KMS-11 (cell line): ENCODE data around the gene ATP8A1.

Experiments used
- H2AFZ ChIP-seq: fragments of 200-600 bp; sonication (generic); 2 replicates; pipeline ENCODE4 v1.6.1; 2016; ENCODE audit warnings: antibody characterized with exemption, mixed run types, low read depth
- H3K27ac ChIP-seq: fragments of 200-600 bp; sonication (generic); 2 replicates; pipeline ENCODE4 v1.6.1; 2016; ENCODE audit warnings: mild to moderate bottlenecking, mixed run types
- H3K27me3 ChIP-seq: fragments of 200-600 bp; sonication (generic); 2 replicates; pipeline ENCODE4 v1.6.1; 2017; ENCODE audit warnings: mild to moderate bottlenecking, low read depth, mixed run types, moderate library complexity; ENCODE audit not compliant: insufficient read depth
- H3K36me3 ChIP-seq: fragments of 200-600 bp; sonication (generic); 2 replicates; pipeline ENCODE4 v1.6.1; 2017; ENCODE audit warnings: mild to moderate bottlenecking, mixed run types; ENCODE audit not compliant: insufficient read depth
- H3K4me1 ChIP-seq: fragments of 200-600 bp; sonication (generic); 2 replicates; pipeline ENCODE4 v1.6.1; 2016; ENCODE audit warnings: mild to moderate bottlenecking, low read depth, mixed run types; ENCODE audit not compliant: poor library complexity, severe bottlenecking
- H3K4me2 ChIP-seq: fragments of 200-600 bp; sonication (generic); 2 replicates; pipeline ENCODE4 v1.7.0; 2016; ENCODE audit warnings: mild to moderate bottlenecking, mixed run types
- H3K4me3 ChIP-seq: fragments of 200-600 bp; sonication (generic); IDR thresholded peaks from 2 replicates; pipeline ENCODE4 v1.6.1; 2017; ENCODE audit warnings: low read depth, low read length, mixed read lengths; ENCODE audit not compliant: insufficient read depth
- H3K79me2 ChIP-seq: fragments of 200-600 bp; sonication (generic); 2 replicates; pipeline ENCODE4 v1.6.1; 2016; ENCODE audit warnings: low read depth, mixed run types; ENCODE audit not compliant: insufficient read depth
- H3K9ac ChIP-seq: fragments of 200-600 bp; sonication (generic); 2 replicates; pipeline ENCODE4 v1.6.1; 2016; ENCODE audit warnings: mild to moderate bottlenecking, mixed run types
- H4K20me1 ChIP-seq: fragments of 200-600 bp; sonication (generic); 2 replicates; pipeline ENCODE4 v1.6.1; 2016; ENCODE audit warnings: mild to moderate bottlenecking, mixed run types; ENCODE audit not compliant: insufficient read depth
- TF ChIP-seq, protein P1 (sequence below): fragments of 200-600 bp; sonication (generic); conservative IDR thresholded peaks from 2 replicates; pipeline ENCODE4 v1.6.1; 2017; ENCODE audit warnings: low read depth, mild to moderate bottlenecking, antibody characterized with exemption, low read length, moderate library complexity, mixed read lengths

ATP8A1 gene

DNA sequence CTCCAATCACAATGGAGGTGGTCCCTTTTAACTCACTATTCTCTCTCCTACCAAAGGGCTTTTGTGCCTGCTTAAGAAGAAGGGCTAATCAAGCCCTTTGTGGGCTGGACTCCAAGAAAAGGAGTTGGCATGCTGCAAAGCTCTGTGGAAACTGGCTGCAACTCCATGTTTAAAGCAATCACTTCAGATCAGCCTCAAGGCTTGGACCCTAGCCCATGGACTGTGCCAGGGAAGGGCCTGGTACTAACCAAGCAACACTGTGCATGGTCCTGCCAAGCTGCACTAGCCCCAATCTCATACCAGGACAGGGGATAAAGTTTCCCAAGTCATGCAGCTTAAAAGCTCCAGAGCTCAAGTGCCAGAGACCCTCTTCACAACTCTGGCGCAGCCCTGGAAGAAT is 86.7 kb downstream of the ATP8A1 start:
- Histone ChIP-seq H3K9ac (no peak overlapping the region), H3K27me3 (no peaks in the 10 kb centered on the region), H2AFZ (no peak overlapping the region), H4K20me1 (no peaks in the 10 kb centered on the region), H3K4me3 (no peak overlapping the region), H3K27ac (no peak overlapping the region), H3K4me2 (no peak overlapping the region), H3K79me2 (no peaks in the 10 kb centered on the region), H3K36me3 (no peaks in the 10 kb centered on the region), H3K4me1 (no peaks in the 10 kb centered on the region)
- TF ChIP-seq, protein P1, sequence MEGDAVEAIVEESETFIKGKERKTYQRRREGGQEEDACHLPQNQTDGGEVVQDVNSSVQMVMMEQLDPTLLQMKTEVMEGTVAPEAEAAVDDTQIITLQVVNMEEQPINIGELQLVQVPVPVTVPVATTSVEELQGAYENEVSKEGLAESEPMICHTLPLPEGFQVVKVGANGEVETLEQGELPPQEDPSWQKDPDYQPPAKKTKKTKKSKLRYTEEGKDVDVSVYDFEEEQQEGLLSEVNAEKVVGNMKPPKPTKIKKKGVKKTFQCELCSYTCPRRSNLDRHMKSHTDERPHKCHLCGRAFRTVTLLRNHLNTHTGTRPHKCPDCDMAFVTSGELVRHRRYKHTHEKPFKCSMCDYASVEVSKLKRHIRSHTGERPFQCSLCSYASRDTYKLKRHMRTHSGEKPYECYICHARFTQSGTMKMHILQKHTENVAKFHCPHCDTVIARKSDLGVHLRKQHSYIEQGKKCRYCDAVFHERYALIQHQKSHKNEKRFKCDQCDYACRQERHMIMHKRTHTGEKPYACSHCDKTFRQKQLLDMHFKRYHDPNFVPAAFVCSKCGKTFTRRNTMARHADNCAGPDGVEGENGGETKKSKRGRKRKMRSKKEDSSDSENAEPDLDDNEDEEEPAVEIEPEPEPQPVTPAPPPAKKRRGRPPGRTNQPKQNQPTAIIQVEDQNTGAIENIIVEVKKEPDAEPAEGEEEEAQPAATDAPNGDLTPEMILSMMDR, result no peak

DNA sequence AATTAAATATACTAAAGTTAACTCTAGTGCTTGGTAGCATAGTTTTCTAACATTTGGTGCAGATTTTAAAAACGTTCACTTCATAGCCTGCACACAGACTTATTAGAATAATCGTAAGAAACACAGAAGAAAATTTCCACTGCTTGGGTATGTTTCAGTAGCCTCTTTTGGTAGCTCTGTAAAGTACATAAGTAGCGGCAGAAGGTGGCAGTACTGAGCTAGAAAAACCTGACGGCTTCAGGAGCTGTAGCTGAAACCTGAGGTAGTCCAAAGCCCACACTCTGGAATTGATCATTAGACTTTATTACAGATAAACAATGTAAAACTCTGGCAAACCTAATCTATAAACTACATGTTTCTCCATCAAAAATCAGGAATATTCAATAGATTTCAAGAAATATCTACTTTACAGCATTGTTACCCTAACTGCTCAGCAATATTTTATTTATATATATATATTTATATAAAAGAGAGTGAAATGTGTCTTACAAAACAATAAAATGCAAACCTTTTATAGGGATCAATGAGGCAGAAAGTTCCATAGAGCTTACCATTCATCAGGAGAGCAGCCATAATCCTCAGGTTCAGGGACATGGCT is 88.2 kb downstream of the ATP8A1 start:
- no peaks in the 10 kb centered on the region for H4K20me1 ChIP-seq
- H3K79me2 ChIP-seq, result no peaks in the 10 kb centered on the region
- H3K9ac ChIP-seq, result no peak overlapping the region
- no peaks in the 10 kb centered on the region for H3K36me3 ChIP-seq
- no peak overlapping the region for H3K4me3 ChIP-seq
- H3K27me3 ChIP-seq, result no peaks in the 10 kb centered on the region
- H3K4me1 ChIP-seq, result no peaks in the 10 kb centered on the region
- H3K27ac ChIP-seq, result no peak overlapping the region
- TF ChIP-seq, protein P1, result peak; percentile 49; the same call in 1 of the 2 replicates
- H3K4me2 ChIP-seq, result no peak overlapping the region
- no peak overlapping the region for H2AFZ ChIP-seq

DNA sequence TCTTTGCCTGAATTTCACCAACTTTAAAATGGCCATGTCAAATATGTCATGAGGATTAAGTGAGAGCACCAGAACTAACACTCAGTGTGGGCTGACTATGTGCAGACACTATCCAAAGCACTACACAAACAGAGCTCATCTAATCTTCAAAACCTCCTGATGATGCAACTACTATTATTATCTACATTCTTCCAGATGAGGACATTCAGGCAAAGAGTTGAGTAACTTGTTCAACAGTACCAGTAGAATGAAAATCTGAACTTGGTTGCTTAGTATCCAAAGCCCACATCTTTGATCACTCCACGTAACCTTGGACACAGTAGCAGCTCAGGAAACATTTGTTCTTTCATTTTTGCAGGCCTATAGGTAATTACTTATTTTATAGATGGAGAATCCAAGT is 90.1 kb downstream of the ATP8A1 start:
- Histone ChIP-seq H3K9ac (no peak overlapping the region), H3K36me3 (no peaks in the 10 kb centered on the region), H3K4me2 (no peak overlapping the region), H3K4me1 (no peaks in the 10 kb centered on the region), H3K27ac (no peak overlapping the region), H3K27me3 (no peaks in the 10 kb centered on the region), H3K4me3 (no peak overlapping the region), H2AFZ (no peak overlapping the region), H3K79me2 (no peaks in the 10 kb centered on the region), H4K20me1 (no peaks in the 10 kb centered on the region)
- TF ChIP-seq, protein P1, result no peak

- no peak overlapping the region for H2AFZ ChIP-seq
- no peak overlapping the region for H3K4me2 ChIP-seq
- no peak overlapping the region for H3K27ac ChIP-seq
- no peaks in the 10 kb centered on the region for H3K27me3 ChIP-seq
- no peaks in the 10 kb centered on the region for H3K79me2 ChIP-seq
- no peaks in the 10 kb centered on the region for H3K36me3 ChIP-seq
- no peak overlapping the region for H3K9ac ChIP-seq
- H4K20me1 ChIP-seq, result no peaks in the 10 kb centered on the region
- TF ChIP-seq, protein P1, result no peak
- H3K4me1 ChIP-seq, result no peaks in the 10 kb centered on the region
- no peak overlapping the region for H3K4me3 ChIP-seq
Measured at GRCh38 chr4:42562016-42562415, 94.9 kb downstream of the ATP8A1 start.
